Measurements from ENCODE around the gene NEDD4L. TPM values are rescaled to one million over a fixed set of nuclear protein-coding genes. Genes with fewer than 3 reads are reported as not detected.
A peak's percentile ranks its signal among the peaks of the same experiment; 100 is the strongest.

Gene NEDD4L
- total and polyA plus RNA-seq, 8 donors = 45.0 to 113 (median 66.4) TPM

- Histone ChIP-seq H3K9me3 (no peaks in the 10 kb centered on the region), H3K36me3 (no peaks in the 10 kb centered on the region), H3K27ac (no peak overlapping the region), H3K27me3 (no peaks in the 10 kb centered on the region), H3K4me3 (no peak overlapping the region), H3K4me1 (peaks cover 12 to 36% (median 32%) of the 10 kb centered on the region in 3 donors)
- DNase-seq (no peak), ATAC-seq (no peak), FAIRE-seq (no peak)
- TF ChIP-seq CTCF (IDR thresholded peaks at IDR 0.05) = no peak
- intact Hi-C loops (cut with DNase I) = no loop called here
- 29 to 33% methylated on average over 4 of the region's 4 CpGs for WGBS, 2 donors
Observed at GRCh38 chr18:58177896-58178470, 134.0 kb downstream of the NEDD4L start.

- peak; percentile 16 to 53 (median 41) for ATAC-seq
- no peak for FAIRE-seq
- no peaks in the 10 kb centered on the region for H3K27me3 ChIP-seq
- WGBS, 2 donors = 14 to 15% methylated on average over 8 of the region's 8 CpGs
- peaks cover 15 to 41% (median 36%) of the 10 kb centered on the region in 3 donors for H3K4me1 ChIP-seq
- no peak overlapping the region for H3K4me3 ChIP-seq
- H3K9me3 ChIP-seq = no peaks in the 10 kb centered on the region
- H3K27ac ChIP-seq = no peak overlapping the region
- no peak for DNase-seq
- intact Hi-C loops (cut with DNase I) = no loop called here
- H3K36me3 ChIP-seq = no peaks in the 10 kb centered on the region
- TF ChIP-seq CTCF (IDR thresholded peaks at IDR 0.05) = no peak
Observed at GRCh38 chr18:58178511-58178910, 134.5 kb downstream of the NEDD4L start.

GRCh38 chr18:58180172-58180571, 136.1 kb downstream of the NEDD4L start:
- no peaks in the 10 kb centered on the region for H3K27me3 ChIP-seq
- FAIRE-seq (no peak), ATAC-seq (peak in 3 of 4 donors; percentile 15 to 44 (median 18)), DNase-seq (peak in 1 of 6 donors; percentile 45)
- H3K4me3 ChIP-seq = no peak overlapping the region
- TF ChIP-seq CTCF (IDR thresholded peaks at IDR 0.05) = no peak
- whole genome bisulfite sequencing, 2 donors = 69 to 72% methylated on average over 16 of the region's 16 CpGs
- peaks cover 15 to 41% (median 36%) of the 10 kb centered on the region in 3 donors for H3K4me1 ChIP-seq
- no peaks in the 10 kb centered on the region for H3K9me3 ChIP-seq
- intact Hi-C loops (cut with DNase I) = loop anchor here in 1 of 3 donors (10.0 kb wide), 1 partner anchor 145 kb away; no protein-coding TSS in a partner anchor
- H3K36me3 ChIP-seq = no peaks in the 10 kb centered on the region
- H3K27ac ChIP-seq = no peak overlapping the region

- peak; percentile 80 to 87 (median 82) for TF ChIP-seq CTCF (IDR thresholded peaks at IDR 0.05)
- FAIRE-seq = peak; percentile 17
- 8% methylated on average over 5 of the region's 5 CpGs for WGBS, 2 donors
- no peaks in the 10 kb centered on the region for H3K9me3 ChIP-seq
- H3K4me3 ChIP-seq = no peak overlapping the region
- H3K27ac ChIP-seq = no peak overlapping the region
- H3K27me3 ChIP-seq = no peaks in the 10 kb centered on the region
- ATAC-seq = peak in 3 of 4 donors; percentile 54 to 73 (median 66)
- H3K4me1 ChIP-seq = peaks cover 15 to 41% (median 36%) of the 10 kb centered on the region in 3 donors
- no peaks in the 10 kb centered on the region for H3K36me3 ChIP-seq
- intact Hi-C loops (cut with DNase I) = loop anchor here in 1 of 3 donors (10.0 kb wide), 1 partner anchor 144 kb away; no protein-coding TSS in a partner anchor
- DNase-seq = peak in 2 of 6 donors; percentile 35 to 63
Observed at GRCh38 chr18:58180738-58181353, 136.8 kb downstream of the NEDD4L start.

- FAIRE-seq (no peak), ATAC-seq (no peak), DNase-seq (no peak)
- Histone ChIP-seq H3K36me3 (no peaks in the 10 kb centered on the region), H3K9me3 (no peaks in the 10 kb centered on the region), H3K27ac (no peak overlapping the region), H3K4me3 (no peak overlapping the region), H3K4me1 (peaks cover 22 to 48% (median 42%) of the 10 kb centered on the region in 3 donors), H3K27me3 (no peaks in the 10 kb centered on the region)
- intact Hi-C loops (cut with DNase I) = loop anchor here in 1 of 3 donors (10.0 kb wide), 1 partner anchor 143 kb away; no protein-coding TSS in a partner anchor
- no peak for TF ChIP-seq CTCF (IDR thresholded peaks at IDR 0.05)
- 87 to 93% methylated on average over 2 of the region's 2 CpGs for WGBS, 2 donors
Observed at GRCh38 chr18:58181988-58182387, 138.0 kb downstream of the NEDD4L start.

Data from pancreas (tissue), 10 donors.